GM21381 (cell line): ENCODE data around the gene HECW1.
"Not testable (repeated sequence)": the region's sequence is repeated elsewhere in the genome, so short reads cannot be mapped to it uniquely, and the experiment has no call there.

ENCODE experiments used
- ATAC-seq: cut with Tn5 transposase; IDR thresholded peaks from one replicate; pipeline ENCODE4 v1.9.1; 2021; ENCODE audit warnings: mild to moderate bottlenecking, moderate library complexity; ENCODE audit not compliant: unreplicated experiment

HECW1 gene

DNA sequence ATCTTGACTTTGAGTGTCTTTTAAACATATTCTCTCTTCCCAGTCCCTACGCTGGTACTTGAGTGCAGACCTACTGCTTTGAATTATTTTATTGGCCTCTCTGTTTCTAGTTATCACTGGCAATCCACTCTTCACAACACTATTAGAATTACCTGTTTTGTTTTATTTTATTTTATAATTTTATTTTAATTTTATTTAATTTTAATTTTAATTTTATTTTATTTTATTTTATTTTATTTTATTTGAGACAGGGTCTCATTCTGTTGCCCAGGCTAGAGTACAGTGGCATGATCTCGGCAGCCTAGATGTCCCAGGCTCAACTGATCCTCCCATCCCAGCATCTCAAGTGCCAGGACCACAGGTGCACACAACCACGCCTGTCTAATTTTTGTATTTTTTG is 477.3 kb downstream of the HECW1 start:
- ATAC-seq, result no peak

DNA sequence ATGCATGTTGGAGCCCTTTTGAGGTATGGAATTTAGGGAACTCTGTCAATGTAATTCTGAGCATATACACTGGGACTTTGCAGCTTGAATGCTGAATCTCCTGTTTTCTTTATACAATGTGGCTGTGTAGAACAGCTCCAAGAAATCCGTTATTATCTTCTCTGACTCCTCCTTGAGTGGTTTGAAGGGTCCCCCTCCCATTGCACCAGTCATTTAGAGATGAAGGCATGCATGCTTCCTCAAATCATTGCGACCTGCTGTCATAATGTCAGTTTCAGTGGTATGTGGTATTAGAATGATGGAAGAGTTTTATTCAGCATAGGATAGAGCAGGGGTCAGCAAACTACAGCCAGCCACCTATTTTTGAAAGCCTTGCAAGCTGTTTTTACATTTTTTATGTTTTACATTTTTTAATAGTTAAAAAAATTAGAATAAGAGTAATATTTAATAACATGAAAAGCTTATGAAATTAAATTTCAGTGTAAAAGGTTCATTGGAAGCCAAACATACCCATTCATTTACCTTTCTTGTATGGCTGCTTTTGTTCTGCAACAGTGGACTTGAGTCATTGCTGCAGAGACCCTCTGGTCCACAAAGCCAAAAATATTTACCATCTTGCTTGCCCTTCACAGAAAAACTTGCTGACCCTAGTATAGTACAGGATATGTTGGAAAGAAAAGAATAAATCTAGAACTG is 478.6 kb downstream of the HECW1 start:
- ATAC-seq, result peak; percentile 56

DNA sequence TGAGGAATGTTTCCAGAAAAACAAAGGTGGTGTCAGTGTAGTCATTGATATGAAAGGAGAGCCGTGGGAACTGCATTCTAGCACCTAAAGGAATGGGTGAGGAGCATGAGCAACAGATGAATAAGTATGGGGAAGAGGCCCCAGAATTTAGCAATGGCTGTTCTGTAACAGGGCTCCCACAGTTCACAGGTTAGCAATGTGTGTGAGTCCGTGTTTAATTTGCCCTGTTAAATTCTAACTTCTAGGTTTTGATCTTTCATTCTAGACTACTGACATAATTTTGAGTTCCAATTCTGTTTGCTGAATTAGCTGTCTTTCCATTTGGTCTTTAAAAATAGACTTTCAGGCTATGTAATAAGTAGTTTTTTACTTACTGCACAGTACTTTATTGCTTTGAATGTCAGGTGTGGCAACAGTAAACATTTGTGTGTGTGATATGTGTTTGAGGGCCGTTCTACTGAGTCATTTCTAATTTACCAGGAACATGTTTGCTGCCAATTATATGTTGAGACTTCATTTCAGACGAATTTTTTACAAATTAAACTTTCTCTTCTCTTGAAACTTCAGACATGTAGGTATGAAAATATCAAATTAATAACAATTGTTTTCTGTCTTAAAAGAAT is 479.2 kb downstream of the HECW1 start:
- no peak for ATAC-seq

DNA sequence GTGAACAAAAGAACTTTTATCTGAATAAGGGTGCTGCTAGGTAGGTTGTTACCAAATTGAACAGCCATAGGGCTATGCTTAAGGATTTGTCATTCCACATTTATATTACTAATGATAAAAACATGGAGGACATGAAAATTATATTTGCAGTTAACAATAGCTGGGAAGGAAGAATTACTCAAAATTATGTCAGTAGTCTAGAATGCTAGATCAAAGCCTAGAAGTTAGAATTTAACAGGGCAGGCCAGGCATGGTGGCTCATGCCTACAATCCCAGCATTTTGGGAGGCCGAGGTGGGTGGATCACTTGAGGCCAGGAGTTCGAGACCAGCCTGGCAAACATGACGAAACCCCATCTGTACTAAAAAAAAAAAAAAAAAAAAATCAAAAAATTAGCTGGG is 479.9 kb downstream of the HECW1 start:
- ATAC-seq, result no peak

DNA sequence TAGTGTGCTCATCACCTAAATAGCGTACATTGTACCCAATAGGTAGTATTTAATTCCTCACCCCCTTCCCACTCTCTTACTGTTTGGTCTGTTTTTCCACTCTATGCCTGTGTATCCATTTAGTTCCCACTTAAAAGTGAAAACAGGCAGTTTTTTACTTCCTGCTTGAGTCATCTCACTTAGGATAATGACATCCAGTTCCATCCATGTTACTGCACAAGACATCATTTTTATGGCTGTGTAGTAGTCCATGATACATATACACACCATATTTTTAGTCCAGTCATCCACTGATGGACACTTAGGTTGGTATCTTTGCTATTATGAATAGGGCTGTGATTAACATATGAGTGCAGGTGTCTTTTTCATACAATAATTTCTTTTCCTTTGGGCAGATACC is 480.6 kb downstream of the HECW1 start:
- ATAC-seq, result no peak

DNA sequence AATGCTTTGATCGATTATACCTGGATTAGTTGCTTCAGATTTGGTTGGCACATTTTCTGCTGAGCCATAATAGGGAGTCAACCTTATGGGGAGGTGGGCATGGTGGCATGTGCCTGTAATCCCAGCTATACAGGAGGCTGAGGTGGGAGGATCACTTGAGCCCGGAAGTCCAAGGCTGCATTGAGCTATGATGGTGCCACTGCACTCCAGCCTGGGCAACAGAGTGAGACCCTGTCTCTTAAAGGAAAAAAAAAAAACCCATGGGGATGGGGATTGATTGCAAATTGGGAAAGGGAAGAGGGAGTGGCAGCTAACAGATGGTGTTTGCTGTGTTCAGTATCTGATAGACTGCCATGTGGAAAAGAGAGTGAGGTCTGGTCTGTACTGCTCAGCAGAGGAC is 481.6 kb downstream of the HECW1 start:
- ATAC-seq, result no peak

DNA sequence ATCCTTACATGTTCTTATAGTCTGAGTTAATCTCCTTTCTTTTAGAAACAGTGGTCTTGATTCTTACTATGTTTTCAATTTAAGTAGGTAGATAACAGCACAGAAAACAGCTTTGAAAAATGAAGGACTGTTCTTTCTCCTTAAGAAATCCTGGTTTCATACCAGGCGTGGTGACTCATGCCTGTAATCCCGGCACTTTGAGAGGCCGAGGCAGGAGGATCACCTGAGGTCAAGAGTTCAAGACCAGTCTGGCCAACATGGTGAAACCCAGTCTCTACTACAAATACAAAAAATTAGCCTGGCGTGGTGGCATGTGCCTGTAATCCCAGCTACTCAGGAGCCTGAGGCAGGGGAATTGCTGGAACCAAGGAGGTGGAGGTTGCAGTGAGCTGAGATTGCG is 484.0 kb downstream of the HECW1 start:
- ATAC-seq, result not testable (repeated sequence)

DNA sequence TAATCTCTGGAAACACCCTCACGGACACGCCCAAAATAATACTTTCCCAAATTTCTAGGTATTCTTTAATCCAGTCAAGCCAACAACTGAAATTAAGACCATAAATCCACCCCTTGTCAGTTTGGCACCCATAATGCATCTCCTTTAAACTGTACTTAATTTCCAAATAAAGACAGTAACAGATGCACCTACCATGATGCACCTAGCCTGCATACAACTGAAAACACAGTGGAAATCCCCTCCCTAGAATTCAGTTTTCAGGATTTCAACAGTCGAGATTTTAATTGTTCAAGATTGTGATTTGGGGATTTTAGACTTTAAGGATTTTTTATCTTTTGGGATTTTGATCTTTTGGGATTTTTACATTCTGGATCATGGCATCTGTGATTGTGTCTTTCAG is 487.6 kb downstream of the HECW1 start:
- no peak for ATAC-seq

DNA sequence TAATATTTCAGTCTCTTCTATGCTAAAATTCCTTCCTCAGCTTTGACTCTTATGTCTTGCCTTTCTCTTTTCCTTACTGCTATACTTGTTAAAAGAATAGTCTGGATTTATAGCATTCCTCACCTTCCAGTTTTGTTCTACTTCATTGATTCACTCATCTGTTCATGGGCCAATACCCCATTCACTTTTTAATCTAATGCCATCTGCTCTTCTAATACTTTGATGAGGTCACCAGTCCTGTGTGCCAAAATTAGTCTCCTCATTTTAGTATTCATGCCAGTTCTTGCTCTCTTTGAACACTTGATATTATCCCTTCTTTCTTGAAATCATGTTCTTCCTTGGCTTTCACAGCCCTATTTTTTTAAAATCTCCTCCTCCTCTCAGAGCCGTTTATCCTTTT is 489.8 kb downstream of the HECW1 start:
- ATAC-seq, result no peak

DNA sequence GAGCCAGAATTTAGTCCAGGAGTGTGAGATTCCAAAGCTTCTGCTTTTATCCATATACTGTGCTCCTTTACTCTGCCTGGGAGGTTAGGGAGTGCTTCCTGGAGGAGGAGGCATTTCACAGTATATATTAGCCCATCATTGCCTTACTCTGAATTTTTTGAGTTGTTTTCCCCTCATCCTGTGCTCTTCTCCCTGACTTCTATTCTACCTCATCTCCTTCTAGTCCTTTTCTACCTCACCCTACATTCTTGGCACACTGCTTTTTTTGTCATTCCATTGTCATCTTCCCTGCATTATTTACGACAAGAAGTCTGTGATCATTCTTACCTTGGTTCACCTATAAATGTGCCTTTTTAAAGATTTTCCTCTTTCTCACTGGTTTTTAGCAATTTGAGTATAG is 491.8 kb downstream of the HECW1 start:
- no peak for ATAC-seq

DNA sequence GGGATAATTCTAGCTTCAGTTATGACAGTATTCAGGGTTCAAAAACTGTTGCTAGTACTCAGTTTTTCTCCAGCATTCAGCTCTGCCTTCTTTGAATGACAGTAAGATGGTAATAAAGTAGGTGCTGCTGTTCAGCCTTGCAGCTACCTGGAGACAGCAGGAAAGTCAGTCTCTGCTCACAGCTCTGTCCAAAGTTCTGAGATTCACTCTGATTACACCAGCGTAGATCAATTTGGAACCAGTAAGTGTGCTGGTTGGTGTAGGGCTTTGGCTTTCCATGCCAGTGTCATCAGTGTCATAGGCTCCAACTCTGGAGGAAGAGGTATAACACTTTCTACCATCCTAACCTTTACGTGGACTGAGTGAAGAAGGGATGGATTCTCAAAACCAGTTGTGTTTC is 496.6 kb downstream of the HECW1 start:
- ATAC-seq, result no peak

DNA sequence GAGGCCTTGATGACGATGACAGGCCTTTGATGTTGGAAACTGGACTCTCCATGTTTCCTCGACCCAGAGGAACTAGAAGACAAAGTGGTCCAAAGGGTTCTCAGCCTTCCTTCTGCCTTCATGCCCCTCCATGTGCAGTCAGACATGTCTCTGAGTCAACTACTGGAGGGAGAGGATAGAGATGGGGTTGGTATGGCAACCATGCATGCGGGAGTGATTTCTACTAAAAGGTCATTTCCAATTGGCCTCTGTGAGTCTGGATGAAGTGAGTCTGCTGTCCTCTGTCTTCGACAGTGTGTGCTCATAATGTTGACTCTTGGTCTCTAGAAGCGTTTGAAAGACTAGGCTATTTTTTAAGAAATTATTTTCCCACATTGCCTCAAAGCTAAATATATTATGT is 499.7 kb downstream of the HECW1 start:
- no peak for ATAC-seq

DNA sequence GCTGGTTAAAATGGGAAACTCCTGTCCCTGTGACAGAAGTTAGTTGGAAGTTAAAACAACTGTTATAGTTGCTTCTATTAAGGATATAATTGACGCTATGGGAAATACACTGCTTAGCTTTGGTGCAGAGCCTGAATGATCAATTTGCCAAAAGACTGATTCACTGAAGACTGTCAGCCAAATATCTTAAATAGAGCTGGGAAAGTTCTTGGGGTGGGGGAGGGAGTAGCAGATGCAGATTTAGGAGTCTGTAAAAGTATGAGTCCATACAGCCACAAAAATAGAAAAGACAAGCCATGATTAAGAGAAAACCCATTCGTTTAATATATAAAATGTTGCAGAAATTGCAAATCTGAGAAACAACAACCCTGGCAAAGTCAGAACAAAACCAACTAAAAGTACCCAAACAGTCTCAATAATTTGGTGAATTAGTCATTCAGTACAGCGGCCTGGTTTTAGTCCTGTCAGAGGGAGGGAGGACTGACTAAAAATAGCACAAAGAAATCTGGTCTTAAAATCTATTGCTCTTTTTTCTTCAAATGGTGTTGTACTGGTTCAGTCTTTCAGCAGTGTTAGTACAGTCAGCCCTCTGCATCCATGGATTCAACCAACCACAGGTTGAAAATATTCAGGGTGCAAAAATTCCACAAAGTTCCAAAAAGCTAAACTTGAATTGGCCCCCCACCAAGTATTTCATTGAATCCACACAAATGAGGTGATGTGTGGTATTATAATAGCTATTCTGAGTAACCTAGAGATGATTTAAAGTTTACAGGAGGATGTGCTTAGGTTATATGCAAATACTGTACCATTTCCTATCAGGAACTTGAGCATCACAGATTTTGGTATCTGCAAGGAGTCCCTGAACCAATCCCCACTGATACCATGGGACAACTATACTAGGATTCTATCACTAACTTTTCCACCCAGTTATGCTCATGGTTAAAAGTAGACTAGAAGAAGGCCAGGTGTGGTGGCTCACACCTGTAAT is 500.4 kb downstream of the HECW1 start:
- peak; percentile 73 for ATAC-seq
